IMR-90 (cell line): ENCODE results near the gene SYNE1. TPM values are rescaled to one million over a fixed set of nuclear protein-coding genes. Genes with fewer than 3 reads are reported as not detected.

Experiments
- ATAC-seq: fragments of 200-7000 bp; cut with Tn5 transposase; 2 replicates; pipeline ENCODE4 v1.9.1; 2020; ENCODE audit warnings: low read depth, mild to moderate bottlenecking, moderate library complexity
- BruUV-seq: library from RNA; stranded (reverse); fragments of 400-500 nt; replicated peaks from 2 replicates; lab custom pipeline; 2021; lab: Mats Ljungman, UMichigan
- CTCF ChIA-PET: fragments of 300-600 bp; formaldehyde crosslinking; extraction: SDS; loops from one replicate; lab custom pipeline; 2021; ENCODE audit warnings: antibody characterized with exemption; lab: Yijun Ruan, JAX
- POLR2A ChIA-PET: fragments of 300-600 bp; sonication (Branson Sonifier 250); formaldehyde crosslinking; loops from one replicate; lab custom pipeline; 2022; ENCODE audit warnings: antibody characterized with exemption; ENCODE audit not compliant: unreplicated experiment; lab: Charles Lee
- DNase-seq: peaks from one replicate; pipeline ENCODE4 v3.0.0; 2013
- H2AFZ ChIP-seq: replicated peaks from 2 replicates; pipeline ENCODE3; 2013; ENCODE audit warnings: low read length, mild to moderate bottlenecking; ENCODE audit not compliant: poor library complexity
- H2AK5ac ChIP-seq: 2 replicates; pipeline ENCODE4 v1.6.1; 2013; ENCODE audit warnings: low read depth, low read length, inconsistent platforms
- H2AK9ac ChIP-seq: replicated peaks from 2 replicates; pipeline ENCODE3; 2013; ENCODE audit warnings: mild to moderate bottlenecking, low read depth, low read length, moderate library complexity; ENCODE audit not compliant: poor library complexity
- H2BK120ac ChIP-seq: 2 replicates; pipeline ENCODE4 v1.6.1; 2013; ENCODE audit warnings: low read depth, low read length, inconsistent platforms
- H2BK15ac ChIP-seq: 3 replicates; pipeline ENCODE4 v1.6.1; 2013; ENCODE audit warnings: low read depth, low read length, inconsistent platforms
- H2BK20ac ChIP-seq: 2 replicates; pipeline ENCODE4 v1.6.1; 2013; ENCODE audit warnings: low read depth, mild to moderate bottlenecking, inconsistent platforms, low read length, moderate library complexity
- H2BK5ac ChIP-seq: 2 replicates; pipeline ENCODE4 v1.6.1; 2013; ENCODE audit warnings: mild to moderate bottlenecking, low read depth, low read length, inconsistent platforms; ENCODE audit not compliant: poor library complexity, severe bottlenecking
- H3K14ac ChIP-seq: replicated peaks from 2 replicates; pipeline ENCODE4 v1.6.1; 2013; ENCODE audit warnings: low read depth, low read length, inconsistent platforms
- H3K18ac ChIP-seq: 2 replicates; pipeline ENCODE4 v1.6.1; 2013; ENCODE audit warnings: low read depth, low read length, control low read depth
- H3K23ac ChIP-seq: 2 replicates; pipeline ENCODE4 v1.6.1; 2013; ENCODE audit warnings: low read depth, low read length, inconsistent platforms
- H3K27ac ChIP-seq: 2 replicates; pipeline ENCODE4 v1.5.1; 2013; ENCODE audit warnings: mild to moderate bottlenecking, control low read depth, low read length; ENCODE audit not compliant: insufficient read depth
- H3K27me3 ChIP-seq: 2 replicates; pipeline ENCODE4 v1.6.1; 2013; ENCODE audit warnings: low read length; ENCODE audit not compliant: control insufficient read depth, insufficient read depth
- H3K36me3 ChIP-seq: 2 replicates; pipeline ENCODE4 v1.6.1; 2013; ENCODE audit warnings: low read length, mixed read lengths; ENCODE audit not compliant: control insufficient read depth, insufficient read depth
- H3K4ac ChIP-seq: 2 replicates; pipeline ENCODE4 v1.6.1; 2013; ENCODE audit warnings: low read depth, low read length, inconsistent platforms
- H3K4me1 ChIP-seq: 2 replicates; pipeline ENCODE4 v1.6.1; 2013; ENCODE audit warnings: low read length, mixed read lengths; ENCODE audit not compliant: control insufficient read depth, insufficient read depth
- H3K4me2 ChIP-seq: 2 replicates; pipeline ENCODE4 v1.6.1; 2013; ENCODE audit warnings: low read depth, mild to moderate bottlenecking, control low read depth, low read length, moderate library complexity
- H3K4me3 ChIP-seq: 2 replicates; pipeline ENCODE4 v1.5.1; 2013; ENCODE audit warnings: low read depth, mild to moderate bottlenecking, control low read depth, low read length, moderate library complexity; ENCODE audit not compliant: insufficient read depth
- H3K56ac ChIP-seq: 2 replicates; pipeline ENCODE4 v1.6.1; 2013; ENCODE audit warnings: low read length, inconsistent platforms; ENCODE audit not compliant: insufficient read depth; ENCODE audit errors: extremely low read depth
- H3K79me1 ChIP-seq, 2 experiments: 2 replicates each; pipeline ENCODE4 v1.6.1; 2013; ENCODE audit warnings: low read length in 2 of 2, inconsistent platforms in 1 of 2, low read depth in 1 of 2
- H3K9ac ChIP-seq: 2 replicates; pipeline ENCODE4 v1.6.1; 2013; ENCODE audit warnings: low read depth, low read length, control low read depth
- H3K9me1 ChIP-seq: 2 replicates; pipeline ENCODE4 v1.6.1; 2013; ENCODE audit warnings: low read length, inconsistent platforms; ENCODE audit not compliant: insufficient read depth
- H3K9me3 ChIP-seq: 2 replicates; pipeline ENCODE4 v1.6.1; 2013; ENCODE audit warnings: low read length; ENCODE audit not compliant: control insufficient read depth, insufficient read depth
- H4K20me1 ChIP-seq: 2 replicates; pipeline ENCODE4 v1.6.1; 2013; ENCODE audit warnings: low read length, inconsistent platforms; ENCODE audit not compliant: insufficient read depth
- H4K5ac ChIP-seq: 2 replicates; pipeline ENCODE4 v1.6.1; 2013; ENCODE audit warnings: mild to moderate bottlenecking, low read depth, low read length, control low read depth
- H4K8ac ChIP-seq, 2 experiments: 2 replicates each; pipeline ENCODE4 v1.6.1; 2013; ENCODE audit warnings: low read depth in 2 of 2, low read length in 2 of 2, control low read depth in 1 of 2, inconsistent platforms in 1 of 2
- H4K91ac ChIP-seq: 2 replicates; pipeline ENCODE4 v1.6.1; 2013; ENCODE audit warnings: low read depth, low read length, inconsistent platforms; ENCODE audit not compliant: insufficient read depth
- BHLHE40 ChIP-seq: fragments of 150-350 bp; IDR thresholded peaks from 2 replicates; pipeline ENCODE4 v1.6.1; 2016; ENCODE audit warnings: mild to moderate bottlenecking, low read depth, low read length
- CEBPB ChIP-seq: IDR thresholded peaks from 2 replicates; pipeline ENCODE4 v1.6.1; 2012; ENCODE audit warnings: low read depth, low read length, improper control_type of control experiment
- FOS ChIP-seq: fragments of 150-350 bp; IDR thresholded peaks from 2 replicates; pipeline ENCODE4 v1.6.1; 2016; ENCODE audit warnings: low read depth, low read length
- MAFK ChIP-seq: IDR thresholded peaks from 2 replicates; pipeline ENCODE4 v1.6.1; 2012; ENCODE audit warnings: low read depth, low read length, improper control_type of control experiment
- MAZ ChIP-seq: IDR thresholded peaks from 2 replicates; pipeline ENCODE4 v1.6.1; 2012; ENCODE audit warnings: low read depth, mild to moderate bottlenecking, low read length, improper control_type of control experiment, moderate library complexity, borderline replicate concordance
- MXI1 ChIP-seq: IDR thresholded peaks from 2 replicates; pipeline ENCODE4 v1.6.1; 2012; ENCODE audit warnings: low read depth, mild to moderate bottlenecking, low read length, moderate library complexity, borderline replicate concordance
- POLR2A ChIP-seq: IDR thresholded peaks from 2 replicates; pipeline ENCODE4 v1.6.1; 2012; ENCODE audit warnings: mild to moderate bottlenecking, low read depth, low read length
- RAD21 ChIP-seq: IDR thresholded peaks from 2 replicates; pipeline ENCODE4 v1.6.1; 2012; ENCODE audit warnings: low read length, improper control_type of control experiment
- RFX5 ChIP-seq: IDR thresholded peaks from 2 replicates; pipeline ENCODE4 v1.8.0; 2012; ENCODE audit warnings: low read depth, mild to moderate bottlenecking, low read length, moderate library complexity
- SMC3 ChIP-seq: fragments of 150-350 bp; IDR thresholded peaks from 2 replicates; pipeline ENCODE4 v1.6.1; 2016; ENCODE audit warnings: low read depth, mild to moderate bottlenecking, antibody characterized with exemption, low read length, moderate library complexity
- WGBS, 2 experiments: methylation state at CpG; one replicate each; pipeline versions ENCODE4 v1.1.5 to v1.1.7; 2013; ENCODE audit warnings: missing lambda C conversion rate in 2 of 2; ENCODE audit not compliant: insufficient read length in 1 of 2; ENCODE audit errors: extremely low coverage in 2 of 2; 5-methylcytosine and 5-hydroxymethylcytosine counted together
- dilution Hi-C: fragments of 300-500 bp; cut with HindIII; formaldehyde crosslinking; loops from one replicate; pipeline ENCODE4 v1.14.3; 2018; ENCODE audit warnings: low sequenced_read_pairs; ENCODE audit not compliant: unreplicated experiment
- in situ Hi-C: fragments of 300-500 bp; cut with MboI; formaldehyde crosslinking; loops from 3 replicates; pipeline ENCODE4 v1.14.3; 2019; ENCODE audit warnings: low sequenced_read_pairs, inconsistent platforms, mixed read lengths
- intact Hi-C: fragments of 100-400 bp; cut with micrococcal nuclease; formaldehyde crosslinking; loops from 2 replicates; pipeline ENCODE4 v1.10.0; 2022
- polyA plus RNA-seq, 3 experiments: library from polyadenylated mRNA; depleted of rRNA; stranded (reverse); fragments of >200 nt; gene quantifications; 2 replicates each; pipeline ENCODE4 v1.2.3, GENCODE V29; 2012; ENCODE audit warnings: low replicate concordance in 1 of 3
- total RNA-seq: library from RNA; depleted of rRNA; stranded (reverse); fragments of >200 nt; gene quantifications from 2 replicates; pipeline ENCODE4 v1.2.3, GENCODE V29; 2012
- TF ChIP-seq, protein P1 (sequence below): fragments of 150-350 bp; IDR thresholded peaks from 2 replicates; pipeline ENCODE4 v1.6.1; 2016; ENCODE audit warnings: low read depth, mild to moderate bottlenecking, low read length, moderate library complexity, borderline replicate concordance
- TF ChIP-seq, protein P2 (sequence below): conservative IDR thresholded peaks from 2 replicates; pipeline ENCODE4 v1.5.1; 2012; ENCODE audit warnings: mild to moderate bottlenecking, low read depth, low read length, improper control_type of control experiment
- TF ChIP-seq, protein P3 (sequence below): fragments of 150-350 bp; IDR thresholded peaks from 2 replicates; pipeline ENCODE4 v1.6.1; 2017; ENCODE audit warnings: mild to moderate bottlenecking, antibody characterized with exemption, low read length, low read depth

Gene SYNE1
- total and polyA plus RNA-seq, 2 of the 4 experiments (the other 2 are of a cell fraction): 34.1 to 159 TPM

DNA sequence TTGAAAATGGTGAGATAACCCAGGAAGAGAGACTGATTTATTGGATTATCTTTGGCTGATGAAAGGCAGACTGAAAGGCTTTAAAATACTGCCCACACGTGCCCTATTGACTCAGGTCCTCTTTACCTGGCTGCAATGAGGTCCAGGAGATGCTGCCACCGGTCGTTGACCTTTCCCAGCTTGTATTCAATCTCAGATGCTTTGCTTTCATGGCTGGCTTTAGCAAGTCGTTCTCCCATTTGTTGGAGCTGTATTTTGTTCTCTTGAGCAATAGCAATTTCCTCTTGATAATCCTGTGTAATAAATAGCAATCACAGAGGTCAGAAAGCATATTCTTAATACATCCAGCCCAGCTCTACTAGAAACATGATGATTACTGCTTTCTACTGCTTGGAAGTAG, 460.9 kb downstream of the SYNE1 start:
- Histone ChIP-seq H3K56ac (no peak overlapping the region), H2BK120ac (no peak overlapping the region), H3K14ac (no peak overlapping the region), H2BK5ac (no peak overlapping the region), H3K4me2 (no peak overlapping the region), H4K20me1 (no peaks in the 10 kb centered on the region), H3K36me3 (peaks cover 18% of the 10 kb centered on the region), H4K5ac (no peak overlapping the region), H3K9me3 (no peaks in the 10 kb centered on the region), H3K9me1 (peaks cover 2% of the 10 kb centered on the region; the same call in 1 of the 2 replicates), H3K9ac (no peak overlapping the region), H3K4me3 (no peak overlapping the region), H2AFZ (no peak overlapping the region), H2AK5ac (no peak overlapping the region), H3K18ac (no peak overlapping the region), H3K27ac (no peak overlapping the region), H3K79me1 (no peaks in the 10 kb centered on the region), H3K4ac (no peak overlapping the region), H2BK15ac (no peak overlapping the region), H3K23ac (no peak overlapping the region), H4K8ac (no peak overlapping the region), H3K4me1 (no peaks in the 10 kb centered on the region), H3K27me3 (no peaks in the 10 kb centered on the region), H4K91ac (no peak overlapping the region), H2AK9ac (no peak overlapping the region), H2BK20ac (no peak overlapping the region)
- no peak for ATAC-seq
- CTCF ChIA-PET: no interaction called here
- no CpG with 5 or more reads among the region's 4 CpGs for WGBS, 2 experiments
- no peak for DNase-seq
- TF ChIP-seq MAFK (no peak), MXI1 (no peak), RFX5 (no peak), RAD21 (no peak), BHLHE40 (no peak), FOS (no peak), CEBPB (no peak), MAZ (no peak), SMC3 (no peak), POLR2A (no peak)
- TF ChIP-seq, protein P1, sequence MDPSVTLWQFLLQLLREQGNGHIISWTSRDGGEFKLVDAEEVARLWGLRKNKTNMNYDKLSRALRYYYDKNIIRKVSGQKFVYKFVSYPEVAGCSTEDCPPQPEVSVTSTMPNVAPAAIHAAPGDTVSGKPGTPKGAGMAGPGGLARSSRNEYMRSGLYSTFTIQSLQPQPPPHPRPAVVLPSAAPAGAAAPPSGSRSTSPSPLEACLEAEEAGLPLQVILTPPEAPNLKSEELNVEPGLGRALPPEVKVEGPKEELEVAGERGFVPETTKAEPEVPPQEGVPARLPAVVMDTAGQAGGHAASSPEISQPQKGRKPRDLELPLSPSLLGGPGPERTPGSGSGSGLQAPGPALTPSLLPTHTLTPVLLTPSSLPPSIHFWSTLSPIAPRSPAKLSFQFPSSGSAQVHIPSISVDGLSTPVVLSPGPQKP: no peak
- TF ChIP-seq, protein P2, sequence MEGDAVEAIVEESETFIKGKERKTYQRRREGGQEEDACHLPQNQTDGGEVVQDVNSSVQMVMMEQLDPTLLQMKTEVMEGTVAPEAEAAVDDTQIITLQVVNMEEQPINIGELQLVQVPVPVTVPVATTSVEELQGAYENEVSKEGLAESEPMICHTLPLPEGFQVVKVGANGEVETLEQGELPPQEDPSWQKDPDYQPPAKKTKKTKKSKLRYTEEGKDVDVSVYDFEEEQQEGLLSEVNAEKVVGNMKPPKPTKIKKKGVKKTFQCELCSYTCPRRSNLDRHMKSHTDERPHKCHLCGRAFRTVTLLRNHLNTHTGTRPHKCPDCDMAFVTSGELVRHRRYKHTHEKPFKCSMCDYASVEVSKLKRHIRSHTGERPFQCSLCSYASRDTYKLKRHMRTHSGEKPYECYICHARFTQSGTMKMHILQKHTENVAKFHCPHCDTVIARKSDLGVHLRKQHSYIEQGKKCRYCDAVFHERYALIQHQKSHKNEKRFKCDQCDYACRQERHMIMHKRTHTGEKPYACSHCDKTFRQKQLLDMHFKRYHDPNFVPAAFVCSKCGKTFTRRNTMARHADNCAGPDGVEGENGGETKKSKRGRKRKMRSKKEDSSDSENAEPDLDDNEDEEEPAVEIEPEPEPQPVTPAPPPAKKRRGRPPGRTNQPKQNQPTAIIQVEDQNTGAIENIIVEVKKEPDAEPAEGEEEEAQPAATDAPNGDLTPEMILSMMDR: no peak
- TF ChIP-seq, protein P3, sequence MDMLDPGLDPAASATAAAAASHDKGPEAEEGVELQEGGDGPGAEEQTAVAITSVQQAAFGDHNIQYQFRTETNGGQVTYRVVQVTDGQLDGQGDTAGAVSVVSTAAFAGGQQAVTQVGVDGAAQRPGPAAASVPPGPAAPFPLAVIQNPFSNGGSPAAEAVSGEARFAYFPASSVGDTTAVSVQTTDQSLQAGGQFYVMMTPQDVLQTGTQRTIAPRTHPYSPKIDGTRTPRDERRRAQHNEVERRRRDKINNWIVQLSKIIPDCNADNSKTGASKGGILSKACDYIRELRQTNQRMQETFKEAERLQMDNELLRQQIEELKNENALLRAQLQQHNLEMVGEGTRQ: no peak
- BruUV-seq: no TSS peak
- dilution Hi-C loops: no loop called here
- in situ Hi-C loops: no loop called here
- POLR2A ChIA-PET: no interaction called here
- intact Hi-C loops: no loop called here
